GM23338 (cell line): ENCODE measurements around the gene PGP. TPM values are rescaled to one million over a fixed set of nuclear protein-coding genes. Genes with fewer than 3 reads are reported as not detected.

ENCODE experiments used
- ATAC-seq: fragments of 200-7000 bp; cut with Tn5 transposase; 3 replicates; pipeline ENCODE4 v1.9.1; 2020
- DNase-seq: peaks from one replicate; pipeline ENCODE4 v3.0.0-alpha.2; 2015; ENCODE audit warnings: low spot score
- H2AFZ ChIP-seq: fragments of 200-600 bp; sonication (generic); 2 replicates; pipeline ENCODE4 v1.8.0; 2016; ENCODE audit warnings: antibody characterized with exemption, mild to moderate bottlenecking, moderate library complexity
- H3F3A ChIP-seq: fragments of 200-600 bp; sonication (generic); replicated peaks from 2 replicates; pipeline ENCODE4 v1.8.0; 2017; ENCODE audit warnings: antibody characterized with exemption, mixed run types, low read depth
- H3K27ac ChIP-seq: fragments of 200-600 bp; sonication (generic); 2 replicates; pipeline ENCODE4 v1.6.1; 2016; ENCODE audit warnings: low read depth
- H3K27me3 ChIP-seq: fragments of 200-600 bp; sonication (generic); 2 replicates; pipeline ENCODE4 v1.8.0; 2016; ENCODE audit warnings: mild to moderate bottlenecking, mixed run types, moderate library complexity; ENCODE audit not compliant: insufficient read depth
- H3K36me3 ChIP-seq: fragments of 200-600 bp; sonication (generic); 2 replicates; pipeline ENCODE4 v1.8.0; 2016; ENCODE audit warnings: mild to moderate bottlenecking; ENCODE audit not compliant: insufficient read depth
- H3K4me1 ChIP-seq: fragments of 200-600 bp; sonication (generic); 2 replicates; pipeline ENCODE4 v1.8.0; 2016; ENCODE audit warnings: mild to moderate bottlenecking, moderate library complexity; ENCODE audit not compliant: insufficient read depth
- H3K4me2 ChIP-seq: fragments of 200-600 bp; sonication (generic); 2 replicates; pipeline ENCODE4 v1.7.1; 2017; ENCODE audit warnings: mixed run types
- H3K4me3 ChIP-seq: fragments of 200-600 bp; sonication (generic); 2 replicates; pipeline ENCODE4 v1.6.1; 2016; ENCODE audit warnings: mixed run types
- H3K79me2 ChIP-seq: fragments of 200-600 bp; sonication (generic); replicated peaks from 2 replicates; pipeline ENCODE4 v1.8.0; 2017; ENCODE audit warnings: mild to moderate bottlenecking; ENCODE audit not compliant: insufficient read depth
- H3K9me2 ChIP-seq: fragments of 200-600 bp; sonication (generic); 2 replicates; pipeline ENCODE4 v1.8.0; 2017; ENCODE audit not compliant: insufficient read depth
- H4K20me1 ChIP-seq: fragments of 200-600 bp; sonication (generic); replicated peaks from 2 replicates; pipeline ENCODE4 v1.8.0; 2017; ENCODE audit warnings: mild to moderate bottlenecking; ENCODE audit not compliant: insufficient read depth
- H3K27ac Mint-ChIP-seq: 2 replicates; pipeline ENCODE4 v1.8.0; 2020; ENCODE audit warnings: inconsistent platforms, mild to moderate bottlenecking, moderate library complexity, mixed read lengths
- H3K27me3 Mint-ChIP-seq: 3 replicates; pipeline ENCODE4 v1.8.0; 2022; ENCODE audit warnings: low read depth, mild to moderate bottlenecking, moderate library complexity, mixed read lengths, inconsistent platforms; ENCODE audit not compliant: insufficient read depth, poor library complexity
- H3K36me3 Mint-ChIP-seq: 3 replicates; pipeline ENCODE4 v1.8.0; 2021; ENCODE audit warnings: low read depth, mild to moderate bottlenecking, inconsistent platforms, moderate library complexity, mixed read lengths
- H3K4me1 Mint-ChIP-seq: 3 replicates; pipeline ENCODE4 v1.8.0; 2020; ENCODE audit warnings: mild to moderate bottlenecking, inconsistent platforms, mixed read lengths
- H3K4me3 Mint-ChIP-seq: 3 replicates; pipeline ENCODE4 v1.8.0; 2021; ENCODE audit warnings: moderate library complexity, mild to moderate bottlenecking, inconsistent platforms, mixed read lengths
- H3K9me3 Mint-ChIP-seq: 3 replicates; pipeline ENCODE4 v1.8.0; 2020; ENCODE audit warnings: moderate library complexity, mild to moderate bottlenecking, inconsistent platforms, mixed read lengths
- CREB1 ChIP-seq: fragments of 250-450 bp; sonication (Bioruptor Pico); IDR thresholded peaks from 2 replicates; pipeline ENCODE4 v1.5.0; 2020; ENCODE audit warnings: low read depth, mild to moderate bottlenecking, moderate library complexity
- EZH2phosphoT487 ChIP-seq: fragments of 200-600 bp; sonication (generic); IDR thresholded peaks from one replicate; pipeline ENCODE4 v1.8.1; 2018; ENCODE audit warnings: antibody characterized with exemption; ENCODE audit not compliant: unreplicated experiment
- NANOG ChIP-seq: IDR thresholded peaks from 2 replicates; pipeline ENCODE4 v1.6.1; 2016; ENCODE audit warnings: antibody characterized with exemption, borderline replicate concordance
- POLR2AphosphoS5 ChIP-seq: IDR thresholded peaks from 2 replicates; pipeline ENCODE4 v1.6.1; 2016; ENCODE audit warnings: antibody characterized with exemption, low read depth
- REST ChIP-seq: IDR thresholded peaks from one replicate; pipeline ENCODE4 v1.6.1; 2018; ENCODE audit warnings: antibody characterized with exemption; ENCODE audit not compliant: unreplicated experiment
- ZNF331 ChIP-seq: fragments of 250-450 bp; sonication (Bioruptor Pico); IDR thresholded peaks from 2 replicates; pipeline ENCODE4 v1.5.0; 2020; ENCODE audit warnings: low read depth, mild to moderate bottlenecking, moderate library complexity
- ZNF462 ChIP-seq: fragments of 250-450 bp; sonication (Bioruptor Pico); IDR thresholded peaks from 2 replicates; pipeline ENCODE4 v1.5.0; 2020; ENCODE audit warnings: mild to moderate bottlenecking, moderate library complexity
- polyA plus RNA-seq: library from polyadenylated mRNA; unstranded; fragments of >200 nt; fragmentation: Nextera tagmentation; extraction: Ambion mirVana; gene quantifications from 2 replicates; pipeline ENCODE4 v1.2.1, GENCODE V29; 2016
- total RNA-seq: library from RNA; depleted of rRNA; stranded (reverse); fragments of >200 nt; shearing (Covaris generic); gene quantifications from 2 replicates; pipeline ENCODE4 v1.2.3, GENCODE V29; 2014

Gene PGP
- total and polyA plus RNA-seq, 2 experiments from 2014 or later = 44.4 to 80.3 TPM

- Histone ChIP-seq H3K4me1 (no peaks in the 10 kb centered on the region), H3K27me3 (no peaks in the 10 kb centered on the region), H3F3A (0 out of 2 replicates have a peak, but pooled peaks cover 19% of the 10 kb centered on the region), H3K79me2 (no peaks in the 10 kb centered on the region), H3K4me3 (no peak overlapping the region), H4K20me1 (no peaks in the 10 kb centered on the region; the same call in 1 of the 2 replicates), H3K4me2 (no peak overlapping the region), H3K36me3 (no peaks in the 10 kb centered on the region; the same call in 1 of the 2 replicates), H3K9me2 (no peaks in the 10 kb centered on the region), H3K27ac (no peak overlapping the region), H2AFZ (no peak overlapping the region)
- H3K9me3 Mint-ChIP-seq = no peaks in the 10 kb centered on the region
- no peak overlapping the region for H3K4me3 Mint-ChIP-seq
- no peak overlapping the region for H3K27ac Mint-ChIP-seq
- H3K4me1 Mint-ChIP-seq = peaks cover 1% of the 10 kb centered on the region; the same call in 1 of the 3 replicates
- ATAC-seq = no peak
- no peak for TF ChIP-seq ZNF462
- TF ChIP-seq POLR2AphosphoS5 = no peak
- no peak for TF ChIP-seq NANOG
- TF ChIP-seq EZH2phosphoT487 = no peak
- no peak for TF ChIP-seq CREB1
- TF ChIP-seq ZNF331 (CRISPR knock-in tag) = no peak
- no peak for TF ChIP-seq REST
- peaks cover 30% of the 10 kb centered on the region for H3K36me3 Mint-ChIP-seq
- no peak for DNase-seq
- peaks cover 11% of the 10 kb centered on the region for H3K27me3 Mint-ChIP-seq
Observed at GRCh38 chr16:2174396-2175131, 40.1 kb downstream of the PGP start.
